Measurements from ENCODE around the gene FBH1. TPM values are rescaled to one million over a fixed set of nuclear protein-coding genes. Genes with fewer than 3 reads are reported as not detected.
"Not testable (repeated sequence)": the region's sequence is repeated elsewhere in the genome, so short reads cannot be mapped to it uniquely, and the experiment has no call there.

Gene FBH1
- total RNA-seq, 1 donor from 2014 or later, result 145 TPM

- peak; percentile 49 for DNase-seq
Observed at GRCh38 chr10:5876181-5876768, 13.8 kb upstream of the FBH1 start.

- not testable (repeated sequence) for DNase-seq
Observed at GRCh38 chr10:5877041-5877440, 13.0 kb upstream of the FBH1 start.

GRCh38 chr10:5882961-5883360, 7.1 kb upstream of the FBH1 start:
- DNase-seq, result no peak

DNA sequence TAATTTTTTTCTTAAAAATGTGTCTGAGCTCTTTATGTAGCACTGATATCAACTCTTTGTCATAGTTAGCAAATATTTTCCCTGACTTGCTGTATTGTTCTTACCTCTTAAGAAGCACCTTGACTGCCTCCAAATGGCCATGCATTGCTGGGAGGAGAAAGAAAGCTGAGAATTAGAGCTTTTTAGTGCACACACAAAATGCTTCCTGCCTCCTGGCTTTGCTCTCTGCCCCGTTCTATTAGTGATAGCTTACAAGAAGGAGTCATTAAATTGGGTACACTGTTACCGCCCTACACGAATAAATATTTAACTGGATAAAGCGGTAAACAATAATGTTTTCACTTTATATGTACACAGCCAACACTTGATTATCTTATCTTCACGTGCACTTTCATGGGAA, 4.4 kb upstream of the FBH1 start:
- DNase-seq, result no peak

- no peak for DNase-seq
Observed at GRCh38 chr10:5887029-5887428, 3.0 kb upstream of the FBH1 start.

DNA sequence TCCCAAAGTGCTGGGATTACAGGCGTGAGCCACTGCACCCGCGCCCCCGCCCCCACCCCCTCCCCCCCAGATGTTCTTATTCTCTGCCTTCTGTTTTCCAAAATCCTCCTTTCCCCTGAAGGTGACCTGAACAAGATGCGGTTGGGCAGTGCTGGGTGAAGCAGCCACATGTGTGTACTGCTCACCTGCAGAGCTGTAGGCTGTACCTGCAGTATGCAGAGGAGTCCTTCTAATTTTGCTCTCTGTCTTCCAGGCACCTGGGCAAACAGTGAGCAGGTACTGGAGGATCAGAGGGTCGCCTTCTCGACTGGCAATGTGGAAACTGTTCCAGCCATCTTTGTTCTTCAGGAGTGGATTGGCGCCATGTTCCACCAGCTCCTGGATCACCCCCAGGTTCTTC, 2.4 kb upstream of the FBH1 start:
- DNase-seq, result no peak

- DNase-seq, result peak; percentile 31
Observed at GRCh38 chr10:5888351-5888750, 1.7 kb upstream of the FBH1 start.

GRCh38 chr10:5888843-5889623, 1.0 kb upstream of the FBH1 start:
- peak; percentile 53 for DNase-seq

DNA sequence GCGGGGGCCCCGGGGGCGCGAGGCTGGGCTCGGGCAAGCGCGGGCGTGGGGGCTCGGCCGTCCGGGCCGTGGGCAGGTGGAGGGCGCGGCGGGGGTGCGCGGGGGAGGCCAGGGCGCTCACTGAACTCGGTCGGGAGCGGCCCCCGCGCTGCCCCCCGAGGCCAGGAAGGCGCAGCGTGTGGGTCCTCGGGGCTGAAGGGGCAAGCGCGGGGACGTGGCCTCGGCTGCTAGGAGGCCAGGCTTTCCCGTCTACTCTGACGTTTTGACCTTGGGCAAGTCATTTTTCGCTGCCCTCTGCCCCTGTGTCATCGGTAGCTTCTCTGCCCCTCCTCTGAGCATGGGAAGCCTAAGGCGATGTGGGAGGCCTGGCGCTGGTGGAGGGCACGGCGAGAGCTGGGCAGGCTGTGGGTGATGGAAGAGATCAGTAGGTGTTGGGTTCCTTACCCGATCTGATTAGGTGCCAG, 441 bp downstream of the FBH1 start:
- DNase-seq, result peak; percentile 47

GRCh38 chr10:5891009-5891408, 966 bp downstream of the FBH1 start:
- DNase-seq, result peak; percentile 15

DNA sequence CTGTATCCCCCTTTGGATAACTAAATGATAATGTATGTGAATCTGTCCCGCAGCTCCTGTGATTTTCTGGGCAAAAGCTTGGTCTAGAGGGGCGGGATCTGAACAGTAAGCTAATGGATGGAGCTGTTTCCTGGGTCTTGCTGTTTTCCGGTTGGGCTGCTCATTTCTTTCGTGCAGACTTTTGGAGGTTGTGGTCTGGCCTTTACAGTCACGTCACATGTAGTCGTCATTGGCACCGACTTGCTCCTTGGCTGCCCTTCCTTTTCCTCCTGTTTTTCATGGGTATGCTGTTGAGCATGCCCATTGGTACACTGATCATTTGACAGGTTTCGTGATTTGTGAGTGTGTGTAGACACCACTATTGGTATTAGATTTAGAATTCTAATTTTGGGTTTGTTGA, 2.0 kb downstream of the FBH1 start:
- peak; percentile 24 for DNase-seq

DNA sequence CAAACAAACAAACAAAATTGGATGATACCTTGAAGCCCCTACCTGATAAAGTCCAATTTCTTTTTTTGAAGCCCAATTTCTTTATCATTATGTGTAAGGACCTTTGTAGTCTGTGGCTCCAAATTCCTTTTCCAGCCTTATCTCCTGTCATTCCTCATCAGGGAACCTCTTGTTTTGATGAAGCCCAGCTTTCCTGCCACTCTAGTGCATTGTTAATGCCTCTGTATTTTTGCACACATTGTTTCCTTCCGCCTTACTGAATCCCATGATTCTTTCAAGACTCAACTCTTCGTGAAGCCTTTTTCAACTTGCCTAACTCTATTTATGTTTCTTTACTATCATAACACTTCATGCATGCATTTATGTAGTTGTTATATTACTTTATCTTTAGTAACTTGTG, 3.3 kb downstream of the FBH1 start:
- peak; percentile 53 for DNase-seq

DNA sequence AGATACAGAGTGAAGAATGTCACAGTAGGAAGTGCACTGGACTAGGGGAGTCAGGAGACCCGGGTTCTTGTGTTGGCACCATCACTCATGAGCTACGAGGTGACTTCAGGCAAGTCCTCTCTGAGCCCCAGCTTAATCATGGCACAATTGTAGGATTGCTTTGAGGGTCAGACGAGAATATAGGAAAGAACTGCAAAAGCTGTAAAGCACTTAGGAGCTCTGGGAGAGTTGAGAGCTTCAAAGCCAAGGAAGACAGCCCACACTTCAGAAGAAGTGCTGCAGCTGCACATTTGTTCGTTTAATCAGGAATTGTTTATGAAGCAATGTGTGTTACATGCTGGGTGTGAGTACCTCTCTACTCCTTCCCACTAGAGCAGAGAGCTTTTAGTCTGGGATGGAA, 4.4 kb downstream of the FBH1 start:
- no peak for DNase-seq

- DNase-seq, result no peak
Observed at GRCh38 chr10:5894873-5895272, 4.8 kb downstream of the FBH1 start.

GRCh38 chr10:5895365-5895764, 5.3 kb downstream of the FBH1 start:
- DNase-seq, result no peak

DNA sequence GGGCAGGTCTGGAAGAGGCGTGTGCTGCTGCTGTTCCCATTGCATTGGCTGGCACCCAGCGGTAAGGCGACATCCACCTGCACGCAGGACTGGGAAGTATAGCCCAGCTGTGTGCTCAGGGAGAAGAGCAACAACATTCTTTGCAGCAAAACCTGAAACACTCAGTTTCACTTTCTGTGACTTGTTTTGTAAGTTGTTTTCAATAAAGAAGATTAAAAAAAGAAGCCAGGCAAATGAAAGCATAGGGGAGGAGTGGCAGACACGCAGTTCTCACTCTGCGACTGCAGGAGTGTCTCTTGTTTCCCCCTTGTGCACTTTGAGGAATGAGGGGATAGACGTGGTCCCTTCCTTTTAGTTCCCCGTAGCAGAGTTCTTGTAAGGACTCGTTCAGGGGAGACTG, 5.8 kb downstream of the FBH1 start:
- DNase-seq, result no peak

DNA sequence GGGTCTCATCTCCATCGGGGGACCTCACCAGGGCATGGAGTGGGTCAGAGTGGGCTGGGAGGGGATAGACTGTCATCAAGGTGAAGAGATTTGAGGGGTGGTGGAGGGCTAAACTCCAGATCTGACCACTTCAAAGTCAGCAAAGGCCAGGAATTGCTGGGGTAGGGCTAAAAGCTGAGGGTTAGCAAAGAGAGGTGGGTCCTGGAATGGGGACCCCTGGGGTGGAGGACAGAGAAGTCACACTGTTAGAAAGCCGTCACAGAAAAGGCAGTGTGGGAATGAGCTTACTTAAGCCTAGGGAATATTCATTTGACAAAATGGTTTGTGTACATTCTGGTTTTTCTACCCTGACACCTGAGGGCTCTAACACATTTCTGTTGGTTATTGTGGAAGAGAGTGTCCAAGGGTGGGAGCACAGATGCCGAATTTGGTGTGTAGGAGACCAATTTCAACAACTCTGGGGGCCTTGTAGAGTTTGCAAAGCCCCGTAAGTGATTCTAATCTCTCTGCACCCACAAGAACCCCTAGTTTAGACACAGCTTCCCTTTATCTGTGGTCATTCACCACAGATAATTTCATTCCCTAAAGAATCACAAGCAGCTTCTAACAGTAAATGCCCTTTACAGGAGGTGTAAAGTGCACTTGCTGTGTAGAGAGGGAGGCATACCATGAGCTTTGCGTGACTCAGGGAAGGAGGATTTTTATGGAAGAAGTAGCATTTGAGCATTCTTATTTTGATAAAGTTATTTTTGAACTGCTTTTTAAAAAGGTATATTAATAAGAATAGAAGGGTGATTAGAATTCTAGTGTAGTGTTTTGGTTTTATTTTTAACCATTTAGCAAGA, 6.4 kb downstream of the FBH1 start:
- no peak for DNase-seq

DNA sequence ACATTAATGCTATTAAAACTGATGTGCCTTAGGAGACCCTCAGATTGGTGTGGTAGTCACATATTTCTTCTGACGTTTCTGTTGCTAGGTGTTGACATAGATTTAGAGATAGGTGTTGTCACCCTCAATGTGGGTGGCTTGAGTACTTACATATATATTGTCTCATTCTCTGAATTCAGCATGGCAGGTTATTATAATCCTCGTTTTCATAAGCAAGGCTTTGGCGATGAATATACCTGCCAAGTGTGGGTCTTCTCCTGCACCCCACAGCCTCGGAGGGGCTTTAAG, 7.0 kb downstream of the FBH1 start:
- DNase-seq, result no peak

- DNase-seq, result no peak
Observed at GRCh38 chr10:5897504-5897903, 7.5 kb downstream of the FBH1 start.

DNA sequence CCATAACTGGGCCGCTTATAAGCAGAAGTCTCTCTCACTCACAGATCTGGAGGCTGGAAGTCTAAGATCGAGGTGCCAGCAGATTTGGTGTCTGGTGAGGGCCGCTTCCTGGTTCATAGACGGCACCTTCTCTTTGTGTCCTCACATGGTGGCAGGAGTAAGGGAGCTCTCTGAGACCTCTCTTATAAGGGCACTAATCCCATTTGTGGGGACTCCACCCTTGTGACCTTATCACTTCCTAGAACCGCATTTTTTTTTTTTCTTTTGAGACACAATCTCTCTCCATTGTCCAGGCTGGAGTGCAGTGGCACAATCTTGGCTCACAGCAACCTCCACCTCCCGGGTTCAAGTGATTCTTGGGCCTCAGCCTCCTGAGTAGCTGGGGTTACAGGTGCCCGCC, 8.1 kb downstream of the FBH1 start:
- no peak for DNase-seq

- no peak for DNase-seq
Observed at GRCh38 chr10:5900247-5900646, 10.2 kb downstream of the FBH1 start.

GRCh38 chr10:5902511-5903274, 12.7 kb downstream of the FBH1 start:
- DNase-seq, result no peak

DNA sequence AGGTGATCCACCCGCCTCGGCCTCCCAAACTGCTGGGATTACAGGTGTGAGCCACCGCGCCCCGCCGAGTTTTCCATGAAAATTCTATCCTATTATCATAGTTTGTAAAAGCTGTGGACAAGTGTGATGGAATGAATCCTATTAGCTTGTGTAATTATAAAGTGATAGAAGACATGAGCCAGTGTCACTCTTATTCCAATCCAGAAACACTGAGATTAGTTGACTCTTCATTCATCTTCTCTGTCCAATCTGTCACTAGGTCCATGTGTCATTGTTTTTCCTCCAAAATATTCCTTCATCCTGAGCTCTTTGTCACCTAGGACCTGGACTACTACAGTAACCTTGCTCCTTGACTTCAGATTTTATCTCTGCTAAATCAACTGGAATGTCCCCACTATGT, 13.5 kb downstream of the FBH1 start:
- DNase-seq, result no peak

All from dermis blood vessel endothelial cell (primary cell).